Stomach (tissue), 4 donors: ENCODE measurements around the gene CREB1.

ENCODE experiments used
- CTCF ChIP-seq, 7 experiments: fragments of 450-650 bp in 4 of 7; fragments of 200-600 bp in 3 of 7; sonication (generic) in 3 of 7; IDR thresholded peaks; one replicate each; pipeline ENCODE4 v1.5.1; 2016 to 2019; ENCODE audit warnings: antibody characterized with exemption in 7 of 7, control low read depth in 2 of 7, mild to moderate bottlenecking in 1 of 7
- EP300 ChIP-seq: sonication (generic); formaldehyde crosslinking; IDR thresholded peaks from one replicate; pipeline ENCODE4 v1.6.1; 2017; ENCODE audit warnings: antibody characterized with exemption
- POLR2A ChIP-seq, 4 donors: fragments of 450-650 bp; IDR thresholded peaks; one replicate each; pipeline ENCODE4 v1.6.1; 2016; ENCODE audit warnings: antibody characterized with exemption in 4 of 4, control low read depth in 2 of 4, mild to moderate bottlenecking in 1 of 4, moderate library complexity in 1 of 4
- POLR2AphosphoS5 ChIP-seq, 3 donors: sonication (generic); formaldehyde crosslinking; IDR thresholded peaks; one replicate each; pipeline ENCODE4 v1.6.1; 2016; ENCODE audit warnings: antibody characterized with exemption in 3 of 3

- no peak for TF ChIP-seq POLR2AphosphoS5 (IDR thresholded peaks at IDR 0.05)
- no peak for TF ChIP-seq CTCF (IDR thresholded peaks at IDR 0.05)
- TF ChIP-seq POLR2A (IDR thresholded peaks at IDR 0.05), result no peak
- TF ChIP-seq EP300, result no peak
These were observed 64.5 kb downstream of the CREB1 start for GRCh38 chr2:207594264-207594663.
